K562 (cell line): ENCODE data around the gene LRRC25. TPM values are rescaled to one million over a fixed set of nuclear protein-coding genes. Genes with fewer than 3 reads are reported as not detected.
A peak's percentile ranks its signal among the peaks of the same experiment; 100 is the strongest.

Experiments
- ARNT ChIP-seq, 2 experiments: fragments of 450-650 bp; IDR thresholded peaks; 2 replicates each; pipeline ENCODE4 v1.6.1; 2016; ENCODE audit warnings: mild to moderate bottlenecking in 1 of 2
- EHMT2 ChIP-seq: fragments of 450-650 bp; IDR thresholded peaks from 2 replicates; pipeline ENCODE4 v1.6.1; 2018; ENCODE audit warnings: antibody characterized with exemption
- ETV5 ChIP-seq: sonication (generic); formaldehyde crosslinking; IDR thresholded peaks from 2 replicates; pipeline ENCODE4 v1.4.0; 2020; ENCODE audit warnings: low read depth, mild to moderate bottlenecking, missing genetic modification reagents
- EZH2 ChIP-seq: IDR thresholded peaks from 2 replicates; pipeline ENCODE4 v1.6.1; 2012; ENCODE audit warnings: low read depth, mild to moderate bottlenecking, inconsistent platforms, low read length, borderline replicate concordance
- FOSL1 ChIP-seq: fragments of 200-800 bp; sonication (Bioruptor generic); conservative IDR thresholded peaks from 2 replicates; pipeline ENCODE4 v1.6.1; 2016; ENCODE audit warnings: missing genetic modification characterization, missing compliant biosample characterization
- FOXA3 ChIP-seq, 2 experiments: fragments of 450-650 bp in 1 of 2; sonication (generic) in 1 of 2; formaldehyde crosslinking; IDR thresholded peaks in 1 of 2; conservative IDR thresholded peaks in 1 of 2; 2 replicates each; pipeline versions ENCODE4 v1.4.0 to v1.8.0; 2020 to 2022; ENCODE audit warnings: mild to moderate bottlenecking in 2 of 2, missing genetic modification reagents in 1 of 2
- FUS ChIP-seq: fragments of 200-400 bp; formaldehyde crosslinking; optimal IDR thresholded peaks from 2 replicates; pipeline ENCODE3; 2017; ENCODE audit warnings: low read depth, low read length
- GABPB2 ChIP-seq: fragments of 250-450 bp; sonication (Bioruptor Pico); conservative IDR thresholded peaks from 2 replicates; pipeline ENCODE4 v1.5.1; 2021; ENCODE audit warnings: mild to moderate bottlenecking
- HDAC1 ChIP-seq, 2 experiments: fragments of 450-650 bp; IDR thresholded peaks; 2 replicates each; pipeline ENCODE4 v1.6.1; 2016 to 2017; ENCODE audit warnings: inconsistent platforms in 1 of 2, mild to moderate bottlenecking in 1 of 2, moderate library complexity in 1 of 2
- HNRNPLL ChIP-seq: fragments of 200-400 bp; formaldehyde crosslinking; IDR thresholded peaks from 2 replicates; pipeline ENCODE4 v1.6.1; 2017; ENCODE audit warnings: low read length, low read depth, mild to moderate bottlenecking; ENCODE audit not compliant: poor library complexity, severe bottlenecking
- MTA3 ChIP-seq: fragments of 450-650 bp; formaldehyde crosslinking; IDR thresholded peaks from 2 replicates; pipeline ENCODE4 v1.6.1; 2017; ENCODE audit warnings: mild to moderate bottlenecking, borderline replicate concordance
- MYNN ChIP-seq, 2 experiments: sonication (generic); formaldehyde crosslinking in 1 of 2; IDR thresholded peaks; 2 replicates each; pipeline versions ENCODE4 v1.5.0 to v1.6.1; 2016 to 2020; ENCODE audit warnings: antibody characterized with exemption in 1 of 2, missing genetic modification reagents in 1 of 2
- NONO ChIP-seq, 2 experiments: fragments of 200-400 bp in 1 of 2; fragments of 450-650 bp in 1 of 2; formaldehyde crosslinking in 1 of 2; IDR thresholded peaks; 2 replicates each; pipeline ENCODE4 v1.6.1; 2017; ENCODE audit warnings: low read depth in 2 of 2, mild to moderate bottlenecking in 2 of 2, moderate library complexity in 2 of 2, low read length in 1 of 2
- POLR3A ChIP-seq: IDR thresholded peaks from 2 replicates; pipeline ENCODE4 v1.6.1; 2011; ENCODE audit warnings: borderline replicate concordance, mild to moderate bottlenecking, moderate library complexity; ENCODE audit not compliant: insufficient read length, insufficient read depth; ENCODE audit errors: extremely low read depth
- POLR3G ChIP-seq: IDR thresholded peaks from 2 replicates; pipeline ENCODE4 v1.6.1; 2011; ENCODE audit not compliant: insufficient read length, insufficient replicate concordance; ENCODE audit errors: extremely low read depth
- U2AF2 ChIP-seq: fragments of 200-400 bp; formaldehyde crosslinking; optimal IDR thresholded peaks from 2 replicates; pipeline ENCODE3; 2017; ENCODE audit warnings: low read depth, mild to moderate bottlenecking, low read length
- ZBTB7A ChIP-seq: IDR thresholded peaks from 2 replicates; pipeline ENCODE4 v1.6.1; 2011; ENCODE audit warnings: low read depth, mild to moderate bottlenecking, low read length, moderate library complexity, borderline replicate concordance; ENCODE audit not compliant: control insufficient read depth
- ZNF224 ChIP-seq: sonication (generic); formaldehyde crosslinking; IDR thresholded peaks from 2 replicates; pipeline ENCODE4 v1.8.0; 2022; ENCODE audit warnings: mild to moderate bottlenecking, missing genetic modification reagents
- ZNF384 ChIP-seq: IDR thresholded peaks from 2 replicates; pipeline ENCODE4 v1.6.1; 2012; ENCODE audit warnings: low read depth, low read length, improper control_type of control experiment
- ZNF584 ChIP-seq: fragments of 200-800 bp; sonication (Bioruptor generic); IDR thresholded peaks from 2 replicates; pipeline ENCODE4 v1.6.1; 2016; ENCODE audit warnings: low read depth, mild to moderate bottlenecking, missing genetic modification characterization, missing compliant biosample characterization
- ZNF778 ChIP-seq: fragments of 450-650 bp; formaldehyde crosslinking; IDR thresholded peaks from 2 replicates; pipeline ENCODE4 v1.4.0; 2020; ENCODE audit warnings: mild to moderate bottlenecking, moderate library complexity
- polyA plus RNA-seq, 8 experiments: library from polyadenylated mRNA; depleted of rRNA in 4 of 8; stranded (reverse) in 5 of 8; unstranded in 3 of 8; fragments of >200 nt; fragmentation: Nextera tagmentation in 2 of 8; fragmentation: Illumina TruSeq in 1 of 8; extraction: Ambion mirVana in 2 of 8; extraction: Trizol in 1 of 8; gene quantifications; 2 replicates each; pipeline versions ENCODE4 v1.2.1 to v1.2.3, GENCODE V29; 2011 to 2014; ENCODE audit warnings: inconsistent platforms in 1 of 8, missing spikeins in 1 of 8
- total RNA-seq, 7 experiments: library from RNA; depleted of rRNA in 6 of 7; stranded (reverse); fragments of >200 nt in 6 of 7; fragmentation: Illumina TruSeq in 2 of 7; extraction: Trizol in 2 of 7; gene quantifications; 2 replicates each; pipeline versions ENCODE4 v1.2.1 to v1.2.3, GENCODE V29; 2011 to 2021; ENCODE audit warnings: low replicate concordance in 1 of 7
- TF ChIP-seq, protein P1 (sequence below): fragments of 450-650 bp; formaldehyde crosslinking; IDR thresholded peaks from 2 replicates; pipeline ENCODE4 v1.4.0; 2022; ENCODE audit warnings: missing genetic modification characterization
- TF ChIP-seq, protein P2 (sequence below), 2 experiments: fragments of 150-350 bp in 1 of 2; IDR thresholded peaks; 2 replicates each; pipeline ENCODE4 v1.6.1; 2012 to 2016; ENCODE audit warnings: low read depth in 2 of 2, low read length in 2 of 2, mild to moderate bottlenecking in 1 of 2, moderate library complexity in 1 of 2

Gene LRRC25
- total and polyA plus RNA-seq, 9 of the 15 experiments (the other 6 are each of a cell fraction or from before 2014, with no cell fraction given), result 0.07 to 0.36 (median 0.10) TPM; not detected in 3

DNA sequence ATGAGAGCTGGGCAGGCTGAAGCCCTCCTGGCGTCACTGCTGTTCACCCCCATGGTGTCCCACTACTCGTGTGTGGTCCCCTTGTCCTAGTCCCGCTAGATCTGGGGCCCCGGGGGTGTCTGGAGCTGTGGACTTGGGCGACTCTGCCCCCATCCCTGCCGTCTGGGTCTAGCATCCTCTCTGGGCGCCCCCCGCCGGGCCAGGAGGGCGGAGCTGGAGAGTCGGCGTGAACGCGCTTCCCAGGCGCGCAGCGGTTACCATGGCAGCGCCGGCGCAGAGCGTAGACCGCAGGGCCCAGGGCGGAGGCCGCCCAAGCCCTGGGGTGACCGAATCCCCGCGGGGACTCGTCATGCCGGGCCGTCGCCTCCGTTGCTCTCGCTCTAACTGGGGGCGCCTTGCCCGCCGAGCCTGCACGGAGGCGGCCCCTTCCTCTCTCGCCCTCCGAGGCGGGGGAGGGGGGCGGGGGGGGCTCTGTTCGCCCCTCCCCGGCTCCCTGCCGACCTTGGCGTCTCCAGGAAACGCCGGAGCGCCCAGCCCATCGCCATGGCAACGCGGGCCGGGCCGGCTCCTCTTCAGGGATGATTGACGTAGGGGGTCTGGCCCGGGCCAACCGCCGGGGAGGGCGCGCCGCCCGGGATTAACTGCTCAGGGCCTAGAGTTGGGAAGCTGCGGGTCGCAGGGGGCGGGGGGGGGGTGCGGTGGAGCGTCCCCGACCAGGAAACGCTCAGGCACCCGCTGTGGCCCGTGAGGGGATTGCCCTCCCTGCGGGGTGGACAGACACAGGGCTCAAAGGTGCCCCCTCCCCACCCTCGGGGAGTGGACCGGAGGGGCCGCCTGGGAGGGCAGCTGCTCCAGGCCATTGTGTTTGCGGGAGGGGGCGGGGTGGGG, 31.6 kb upstream of the LRRC25 start (continued):
- TF ChIP-seq ZNF584 (CRISPR knock-in tag), result no peak
- TF ChIP-seq POLR3A, result no peak
- TF ChIP-seq, protein P1, sequence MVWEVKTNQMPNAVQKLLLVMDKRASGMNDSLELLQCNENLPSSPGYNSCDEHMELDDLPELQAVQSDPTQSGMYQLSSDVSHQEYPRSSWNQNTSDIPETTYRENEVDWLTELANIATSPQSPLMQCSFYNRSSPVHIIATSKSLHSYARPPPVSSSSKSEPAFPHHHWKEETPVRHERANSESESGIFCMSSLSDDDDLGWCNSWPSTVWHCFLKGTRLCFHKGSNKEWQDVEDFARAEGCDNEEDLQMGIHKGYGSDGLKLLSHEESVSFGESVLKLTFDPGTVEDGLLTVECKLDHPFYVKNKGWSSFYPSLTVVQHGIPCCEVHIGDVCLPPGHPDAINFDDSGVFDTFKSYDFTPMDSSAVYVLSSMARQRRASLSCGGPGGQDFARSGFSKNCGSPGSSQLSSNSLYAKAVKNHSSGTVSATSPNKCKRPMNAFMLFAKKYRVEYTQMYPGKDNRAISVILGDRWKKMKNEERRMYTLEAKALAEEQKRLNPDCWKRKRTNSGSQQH, result no peak
- TF ChIP-seq U2AF2, result no peak
- TF ChIP-seq MYNN (IDR thresholded peaks at IDR 0.05), result peak; percentile 96
- peak; percentile 73 for TF ChIP-seq MYNN (CRISPR knock-in tag; IDR thresholded peaks at IDR 0.05)
- TF ChIP-seq FOXA3 (CRISPR knock-in tag; conservative IDR thresholded peaks at IDR 0.05 in 1 of 2, IDR thresholded peaks at IDR 0.05 in 1 of 2), result no peak
- TF ChIP-seq EZH2, result no peak
- TF ChIP-seq, protein P2, sequence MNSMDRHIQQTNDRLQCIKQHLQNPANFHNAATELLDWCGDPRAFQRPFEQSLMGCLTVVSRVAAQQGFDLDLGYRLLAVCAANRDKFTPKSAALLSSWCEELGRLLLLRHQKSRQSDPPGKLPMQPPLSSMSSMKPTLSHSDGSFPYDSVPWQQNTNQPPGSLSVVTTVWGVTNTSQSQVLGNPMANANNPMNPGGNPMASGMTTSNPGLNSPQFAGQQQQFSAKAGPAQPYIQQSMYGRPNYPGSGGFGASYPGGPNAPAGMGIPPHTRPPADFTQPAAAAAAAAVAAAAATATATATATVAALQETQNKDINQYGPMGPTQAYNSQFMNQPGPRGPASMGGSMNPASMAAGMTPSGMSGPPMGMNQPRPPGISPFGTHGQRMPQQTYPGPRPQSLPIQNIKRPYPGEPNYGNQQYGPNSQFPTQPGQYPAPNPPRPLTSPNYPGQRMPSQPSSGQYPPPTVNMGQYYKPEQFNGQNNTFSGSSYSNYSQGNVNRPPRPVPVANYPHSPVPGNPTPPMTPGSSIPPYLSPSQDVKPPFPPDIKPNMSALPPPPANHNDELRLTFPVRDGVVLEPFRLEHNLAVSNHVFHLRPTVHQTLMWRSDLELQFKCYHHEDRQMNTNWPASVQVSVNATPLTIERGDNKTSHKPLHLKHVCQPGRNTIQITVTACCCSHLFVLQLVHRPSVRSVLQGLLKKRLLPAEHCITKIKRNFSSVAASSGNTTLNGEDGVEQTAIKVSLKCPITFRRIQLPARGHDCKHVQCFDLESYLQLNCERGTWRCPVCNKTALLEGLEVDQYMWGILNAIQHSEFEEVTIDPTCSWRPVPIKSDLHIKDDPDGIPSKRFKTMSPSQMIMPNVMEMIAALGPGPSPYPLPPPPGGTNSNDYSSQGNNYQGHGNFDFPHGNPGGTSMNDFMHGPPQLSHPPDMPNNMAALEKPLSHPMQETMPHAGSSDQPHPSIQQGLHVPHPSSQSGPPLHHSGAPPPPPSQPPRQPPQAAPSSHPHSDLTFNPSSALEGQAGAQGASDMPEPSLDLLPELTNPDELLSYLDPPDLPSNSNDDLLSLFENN (IDR thresholded peaks at IDR 0.05; ENCODE audit: low read depth in 2 of 2, low read length in 2 of 2), result no peak
- peak; percentile 42; the same call in 1 of the 2 replicates for TF ChIP-seq MTA3
- TF ChIP-seq ZNF384, result no peak
- no peak for TF ChIP-seq FUS
- no peak for TF ChIP-seq POLR3G
- no peak for TF ChIP-seq GABPB2
- TF ChIP-seq ETV5 (CRISPR knock-in tag), result no peak; the same call in 1 of the 2 replicates
- TF ChIP-seq EHMT2, result no peak
- TF ChIP-seq FOSL1 (tag), result peak; percentile 31; the same call in 1 of the 2 replicates
- TF ChIP-seq ZBTB7A, result peak; percentile 88
- peak; percentile 73 for TF ChIP-seq HNRNPLL
- peak in 1 of 2 experiments; percentile 67; a peak in 1 of 4 replicates for TF ChIP-seq HDAC1 (IDR thresholded peaks at IDR 0.05)
- TF ChIP-seq ZNF778, result no peak
- no peak for TF ChIP-seq ARNT (IDR thresholded peaks at IDR 0.05)
- no peak for TF ChIP-seq NONO (IDR thresholded peaks at IDR 0.05; ENCODE audit: low read depth in 2 of 2, low read length in 1 of 2)
- TF ChIP-seq ZNF224 (CRISPR knock-in tag), result no peak
